ENCODE data around the gene RAB1B. TPM values are rescaled to one million over a fixed set of nuclear protein-coding genes. Genes with fewer than 3 reads are reported as not detected.
A peak's percentile ranks its signal among the peaks of the same experiment; 100 is the strongest.

Gene RAB1B
- total RNA-seq, 1 experiment from 2014 or later, result 98.6 TPM

DNA sequence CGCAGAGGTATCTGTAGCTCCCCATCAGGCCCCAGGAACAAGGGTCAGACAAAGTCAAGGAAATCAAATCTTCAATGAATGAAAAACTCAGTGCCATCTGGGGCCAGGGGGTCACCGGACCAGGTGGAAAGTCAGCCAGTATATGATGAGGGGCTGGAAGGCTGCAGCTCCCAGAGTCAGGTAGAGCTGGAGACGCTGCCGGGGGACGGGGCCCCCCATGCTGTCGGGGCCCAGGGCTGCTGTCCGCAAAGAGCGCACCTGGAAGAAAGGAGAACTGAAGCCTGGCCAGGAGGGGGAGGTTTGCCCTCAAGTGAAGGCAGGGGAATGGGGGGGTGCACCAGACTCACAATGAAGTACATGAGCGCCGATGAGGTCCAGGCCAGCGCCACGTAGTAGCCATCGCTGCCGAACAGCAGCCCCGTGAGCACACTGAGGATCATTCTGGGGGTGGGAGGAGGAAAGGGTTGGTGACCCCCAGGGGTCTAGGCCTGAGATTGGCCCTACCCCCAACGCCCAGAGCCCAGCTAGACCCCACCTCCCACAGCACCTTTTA lies 16.2 kb downstream of the RAB1B start:
- no peak for DNase-seq (ENCODE audit: low spot score)

DNA sequence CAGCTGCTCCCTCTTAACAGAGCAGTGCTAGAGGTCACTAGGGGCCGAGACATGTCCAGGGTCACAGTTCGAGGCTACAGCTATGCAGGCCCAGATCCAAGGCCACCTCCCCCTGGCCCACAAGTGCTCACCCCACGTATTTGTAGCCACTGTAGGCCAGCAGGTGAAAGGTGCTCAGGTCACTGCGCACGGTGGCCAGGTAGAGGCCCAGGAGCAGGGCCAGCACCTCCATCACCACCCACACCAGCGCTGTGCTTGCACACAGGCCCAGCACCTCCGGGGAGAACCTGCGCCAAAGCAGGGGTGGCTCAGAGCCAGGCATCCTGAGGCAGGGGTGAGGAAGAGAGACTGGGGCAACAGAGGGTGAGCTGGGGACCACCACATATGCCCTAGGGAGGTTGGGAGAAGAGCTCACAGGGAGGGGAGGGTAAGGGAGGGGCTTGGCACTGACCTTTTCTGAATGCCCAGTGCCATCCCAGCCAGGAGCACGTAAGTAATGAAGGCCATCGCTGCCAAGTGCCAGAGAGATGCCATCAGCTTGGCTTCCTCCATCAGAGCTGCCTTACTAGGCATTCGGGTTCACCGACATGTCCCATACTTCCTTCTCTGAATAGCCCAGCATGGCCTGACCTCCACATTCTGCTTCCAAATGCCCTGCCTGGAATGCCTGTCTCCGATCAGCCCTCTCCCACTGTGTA lies 17.0 kb downstream of the RAB1B start:
- DNase-seq (ENCODE audit: low spot score), result no peak

DNA sequence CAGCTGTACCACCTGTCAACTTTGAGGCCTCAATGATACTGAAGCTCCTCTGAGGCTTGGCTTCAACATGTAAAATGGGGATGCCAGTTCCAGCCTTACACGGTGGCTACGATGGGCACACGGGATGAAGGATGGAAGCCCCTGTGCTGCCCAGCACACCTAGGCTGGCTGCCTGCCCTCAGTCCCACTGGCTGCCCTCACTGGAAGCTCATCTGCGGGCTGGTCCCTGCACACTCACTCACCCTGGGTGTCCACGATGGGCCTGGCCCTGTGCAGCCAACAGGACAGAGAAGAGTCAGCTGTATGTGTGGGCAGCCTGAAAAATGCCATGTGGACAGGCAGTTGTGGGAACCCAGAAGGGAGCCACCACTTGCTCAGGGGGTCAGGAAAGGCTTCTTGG lies 18.3 kb downstream of the RAB1B start:
- DNase-seq (ENCODE audit: low spot score), result no peak

DNA sequence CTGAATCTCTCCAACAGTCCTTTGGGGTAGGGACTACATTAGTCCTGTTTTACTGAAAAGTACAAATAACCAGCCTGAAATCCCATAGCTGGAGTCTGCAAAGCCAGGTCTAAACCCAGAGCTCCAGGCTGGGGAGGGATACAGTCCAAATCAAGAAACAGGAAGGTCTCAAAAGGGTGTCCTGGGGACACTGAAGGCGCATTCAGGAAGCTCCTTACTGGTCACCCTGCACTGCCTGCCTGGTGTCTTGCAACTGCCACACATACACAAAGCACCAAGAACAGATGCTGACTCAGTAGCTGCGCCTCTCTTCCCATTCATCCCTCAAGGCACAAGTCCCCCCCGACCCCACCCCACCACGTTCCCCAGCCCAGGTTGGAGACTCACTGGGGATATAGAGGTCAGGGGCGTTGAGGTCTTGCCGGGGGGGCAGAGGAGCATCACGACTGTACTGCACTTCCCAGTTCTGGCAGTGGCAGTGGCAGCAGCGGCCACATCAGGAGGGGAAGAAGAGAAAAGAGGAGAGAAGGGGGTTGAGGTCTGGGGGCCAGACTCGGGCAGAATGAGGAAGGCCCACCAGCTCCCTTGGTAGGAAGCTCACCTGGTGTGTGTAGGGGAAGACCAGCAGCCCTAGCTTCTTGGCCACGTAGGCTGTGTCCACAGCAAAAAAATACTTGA lies 18.9 kb downstream of the RAB1B start:
- DNase-seq (ENCODE audit: low spot score), result no peak

DNA sequence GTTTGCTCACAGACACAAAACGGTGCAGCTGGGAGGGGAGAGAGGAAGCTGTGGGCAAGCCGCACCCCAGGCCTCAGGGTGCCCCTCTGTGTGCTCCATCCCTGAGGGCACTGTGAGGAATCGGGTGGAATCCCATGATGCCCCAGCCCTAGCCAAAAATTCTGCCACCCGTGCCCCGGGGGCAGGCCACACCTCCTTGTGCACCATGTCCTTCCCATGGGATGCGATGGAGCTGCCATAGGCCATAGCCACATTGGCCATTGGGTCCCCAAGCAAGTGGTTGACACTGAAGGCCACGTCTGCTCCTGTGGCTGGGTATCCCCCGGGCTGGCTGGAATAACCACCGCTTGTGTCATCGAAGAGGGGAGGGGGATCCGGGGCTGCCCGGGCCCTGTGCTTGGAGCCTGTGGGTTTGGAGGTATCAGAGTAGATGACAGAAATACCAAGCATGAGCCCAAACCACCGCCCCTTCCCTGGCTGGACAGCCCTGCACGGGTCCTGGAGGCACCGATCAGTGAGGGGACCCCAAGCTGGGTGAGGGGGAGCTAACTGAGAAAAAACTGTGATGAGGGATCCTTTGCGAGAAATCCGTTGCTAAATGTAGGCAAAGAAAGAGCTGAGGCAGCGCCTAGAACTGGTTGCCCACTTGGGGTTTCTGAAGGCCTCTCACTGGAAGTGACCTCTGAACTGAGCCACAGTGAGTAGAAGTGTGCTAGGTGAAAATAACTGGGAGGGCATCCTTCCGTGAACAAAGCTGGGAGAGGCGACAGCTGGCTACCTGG lies 19.6 kb downstream of the RAB1B start:
- DNase-seq (ENCODE audit: low spot score), result no peak

DNA sequence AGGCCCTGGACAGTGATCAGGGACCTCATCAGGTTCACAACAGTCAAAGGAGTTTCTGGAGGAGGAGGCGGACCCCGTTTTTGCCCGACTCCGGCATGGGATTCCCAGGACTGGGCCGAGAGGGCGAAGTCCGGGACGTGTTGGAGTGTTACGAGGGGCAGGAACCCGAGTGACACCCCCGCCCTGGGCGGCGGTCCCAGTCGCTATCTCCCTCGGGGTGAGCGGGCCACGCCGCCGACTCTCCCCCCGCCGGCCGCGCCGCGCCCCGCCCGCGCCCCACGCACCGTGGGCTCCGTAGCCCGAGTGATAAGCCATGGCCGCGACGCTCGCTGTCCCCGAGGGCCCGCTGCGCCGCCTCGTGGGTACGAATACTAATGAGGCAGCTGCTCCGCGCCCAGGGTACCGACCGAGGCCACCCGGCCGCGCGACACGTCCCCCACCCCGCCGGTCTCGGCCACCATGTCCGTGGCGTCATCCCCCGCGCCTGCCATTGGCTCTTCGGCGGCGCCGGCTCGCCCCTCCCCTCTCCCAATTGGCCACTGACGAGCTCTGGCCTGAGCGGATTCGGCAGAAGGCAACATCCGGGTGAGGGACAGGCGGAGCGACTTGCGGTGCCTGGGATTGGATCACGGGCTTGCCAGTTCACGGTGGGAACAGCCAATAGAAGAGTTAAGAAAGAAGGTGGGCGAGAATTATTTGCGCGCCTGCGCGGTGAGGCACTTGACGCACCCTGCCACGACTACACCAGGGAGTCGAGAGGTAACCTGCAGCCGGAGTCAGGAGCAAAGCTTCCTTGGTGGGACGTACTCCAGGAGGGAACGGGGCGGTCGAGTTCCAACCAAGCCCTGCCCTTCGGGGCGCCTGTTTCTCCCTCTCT lies 20.5 kb downstream of the RAB1B start, which contains the start of gene YIF1A:
Gene YIF1A, minus strand, starts transcription at position 473 of the 877 bp plus-strand sequence. Its CDS starts 158 bp downstream, at position 315.
- peak; percentile 100 for DNase-seq (ENCODE audit: low spot score)

DNA sequence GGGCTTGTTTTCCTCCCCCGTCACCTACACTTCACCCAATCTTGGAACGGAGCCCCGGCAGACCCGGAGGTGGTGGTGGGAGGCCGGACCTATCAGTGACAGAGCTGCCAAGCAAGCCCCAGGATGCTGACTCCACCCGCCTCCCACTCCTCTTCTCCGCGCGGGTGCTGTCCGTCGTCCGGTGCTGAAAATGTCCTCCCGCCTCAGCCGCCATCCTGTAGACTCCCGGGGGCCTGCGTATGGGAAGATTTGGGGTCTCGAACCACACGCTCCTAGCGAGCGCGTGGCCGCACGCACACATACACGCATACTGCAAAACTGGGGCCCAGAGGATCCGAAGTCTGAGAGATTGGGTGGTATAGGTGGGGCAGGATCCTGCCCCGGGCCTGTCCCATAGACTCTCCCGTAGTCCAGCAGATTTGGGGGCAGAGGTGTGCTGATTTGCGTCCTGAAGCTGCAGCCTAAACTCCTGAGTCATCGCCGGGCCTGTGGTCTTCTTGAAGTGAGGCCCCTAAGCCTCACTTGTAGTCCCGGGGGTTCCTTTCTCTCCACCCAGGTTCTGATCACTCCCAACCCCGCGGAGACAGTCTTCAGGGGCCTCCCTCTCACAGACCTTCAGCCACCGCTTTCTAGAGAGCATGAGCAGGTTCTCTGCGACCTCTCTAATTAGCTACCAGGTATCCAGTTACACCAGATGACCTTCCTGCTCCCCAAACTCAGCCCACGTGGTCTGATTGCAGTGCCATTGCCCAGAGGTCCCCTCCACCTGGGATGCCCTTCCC lies 21.3 kb downstream of the RAB1B start:
- DNase-seq (ENCODE audit: low spot score), result no peak

DNA sequence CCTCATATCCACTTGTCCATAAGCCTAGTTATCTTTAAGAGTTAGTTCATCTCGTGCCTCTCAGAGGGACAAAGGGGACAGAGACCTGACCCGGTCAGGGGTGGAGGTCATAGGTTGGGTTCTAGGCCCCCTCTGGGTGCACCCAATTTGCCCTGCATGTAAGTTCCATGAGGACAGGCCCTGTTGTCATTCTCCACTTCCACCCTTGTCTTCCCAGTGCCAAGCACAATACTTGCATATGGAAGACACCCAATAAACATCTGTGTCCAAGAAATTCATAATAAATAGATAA lies 21.8 kb downstream of the RAB1B start:
- DNase-seq (ENCODE audit: low spot score), result no peak

DNA sequence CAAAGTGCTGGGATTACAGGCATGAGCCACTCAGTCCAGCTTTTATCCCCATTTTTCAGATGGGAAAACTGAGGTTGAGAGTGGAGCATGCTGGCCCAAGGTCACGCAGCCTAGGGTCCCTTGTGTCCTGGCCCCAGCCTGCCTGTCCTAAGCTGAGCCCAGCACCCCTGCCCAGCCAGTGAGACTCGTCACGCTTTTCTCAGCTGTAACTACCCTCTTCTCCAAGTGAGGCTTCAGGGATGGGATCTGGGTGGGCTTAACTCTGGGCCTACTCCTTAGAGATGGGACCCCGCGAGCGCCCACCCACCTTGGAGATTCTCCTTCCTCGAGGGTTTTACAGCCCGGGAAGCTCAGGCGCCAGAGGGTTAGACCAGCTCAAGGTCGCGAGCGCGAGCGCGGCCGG lies 22.9 kb downstream of the RAB1B start:
- no peak for DNase-seq (ENCODE audit: low spot score)

DNA sequence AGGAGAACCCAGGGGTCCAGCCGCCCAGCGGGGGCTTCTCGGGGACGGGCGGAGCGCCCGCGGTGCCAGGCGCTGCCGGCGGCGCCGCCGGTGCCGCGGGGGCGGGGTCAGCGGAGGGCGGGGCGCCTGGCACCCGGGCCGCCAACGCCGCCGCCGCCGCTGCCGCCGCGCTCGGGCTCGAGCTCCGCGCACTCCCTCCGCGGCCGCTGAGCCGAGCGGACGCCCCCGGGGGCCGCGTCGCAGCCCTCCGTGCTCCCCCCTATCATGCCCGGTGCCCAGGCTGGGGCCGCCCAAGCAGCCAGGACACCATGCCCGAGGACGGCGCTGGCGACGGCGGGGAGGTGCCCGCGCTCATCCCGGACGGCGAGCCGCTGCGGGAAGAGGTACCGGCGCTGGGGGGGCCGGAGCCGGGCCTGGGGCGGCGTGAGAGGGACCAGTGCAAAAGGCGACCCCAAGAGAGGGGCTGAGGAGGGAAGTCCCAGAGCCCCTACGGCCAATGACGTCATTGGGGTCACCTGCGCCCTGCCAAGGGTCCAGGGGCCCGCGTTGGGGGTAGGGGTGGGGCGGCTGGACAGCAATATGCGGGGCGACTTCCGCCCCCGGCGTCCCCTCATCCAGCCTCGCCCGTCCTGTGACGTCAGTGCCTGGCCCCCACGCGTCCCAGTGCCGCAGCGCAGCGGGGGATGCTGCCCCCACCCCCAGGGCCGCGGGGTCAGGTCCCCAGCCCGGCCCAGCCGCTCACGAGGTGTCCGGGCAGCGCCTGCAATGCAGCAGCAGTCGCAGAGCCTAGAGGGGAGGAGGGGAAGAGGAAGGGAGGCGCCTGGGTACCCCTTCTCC lies 23.5 kb downstream of the RAB1B start, which contains the start of gene TMEM151A:
Gene TMEM151A, plus strand, starts transcription at position 189 of the 837 bp plus-strand sequence. Its CDS starts 120 bp downstream, at position 309.
- no peak for DNase-seq (ENCODE audit: low spot score)

DNA sequence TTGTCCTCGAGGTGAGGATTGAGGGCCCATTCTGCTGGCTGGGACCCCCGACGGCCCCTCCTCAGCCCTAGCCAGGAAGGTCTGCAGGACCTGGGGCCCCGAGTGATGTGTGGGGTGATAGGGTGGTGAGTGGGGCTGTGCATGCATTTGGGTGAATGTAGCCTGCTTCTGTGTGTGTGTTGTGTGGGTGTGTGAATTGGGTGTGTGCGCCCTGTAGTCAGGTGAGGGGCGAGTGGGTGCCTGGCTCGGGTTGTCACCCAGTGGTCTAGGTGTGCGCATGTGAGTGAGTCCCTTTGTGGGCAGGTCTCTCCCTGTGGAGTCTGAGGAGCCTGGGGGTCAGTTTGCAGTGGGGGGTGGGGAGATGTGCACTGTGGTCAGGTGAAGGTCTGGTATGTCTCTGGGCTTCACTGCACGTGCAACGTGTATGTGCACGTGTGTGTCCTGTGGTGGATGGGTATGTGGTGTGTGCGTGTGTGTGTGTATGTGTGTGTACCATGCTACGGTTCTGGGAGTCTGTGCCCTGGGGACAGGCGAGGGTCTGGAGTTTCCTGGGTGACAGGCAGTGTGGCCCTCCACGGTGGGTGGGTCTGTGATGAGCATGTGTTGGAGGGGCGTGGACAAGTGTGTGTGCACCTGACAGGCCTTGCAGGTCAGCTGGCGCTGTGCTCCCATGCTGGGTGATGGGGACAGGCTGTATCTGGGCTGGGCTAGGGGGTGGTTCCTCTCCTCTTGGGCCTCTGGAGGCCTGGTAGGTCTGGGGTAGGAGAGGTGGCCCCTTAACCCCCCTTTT lies 24.3 kb downstream of the RAB1B start:
- DNase-seq (ENCODE audit: low spot score), result no peak

DNA sequence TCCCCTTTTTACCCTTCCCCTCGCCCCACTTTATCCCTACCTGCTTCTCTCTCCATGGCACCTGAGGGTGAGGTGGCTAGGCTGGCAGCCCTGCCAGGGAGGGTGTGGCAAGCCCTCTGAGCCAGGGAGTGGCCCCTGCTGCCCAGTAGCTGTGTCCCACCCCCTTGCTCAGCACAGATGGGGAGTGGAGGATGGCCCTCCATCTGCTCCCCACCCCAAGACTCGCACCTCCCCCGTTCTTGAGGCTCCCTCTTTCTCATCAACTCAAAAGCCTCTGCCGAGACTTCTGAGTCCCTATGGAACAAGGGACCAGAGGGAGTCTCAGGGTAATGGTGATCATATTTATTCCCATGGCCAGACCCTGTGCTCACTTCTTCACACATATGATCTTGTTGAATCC lies 24.9 kb downstream of the RAB1B start:
- DNase-seq (ENCODE audit: low spot score), result no peak

DNA sequence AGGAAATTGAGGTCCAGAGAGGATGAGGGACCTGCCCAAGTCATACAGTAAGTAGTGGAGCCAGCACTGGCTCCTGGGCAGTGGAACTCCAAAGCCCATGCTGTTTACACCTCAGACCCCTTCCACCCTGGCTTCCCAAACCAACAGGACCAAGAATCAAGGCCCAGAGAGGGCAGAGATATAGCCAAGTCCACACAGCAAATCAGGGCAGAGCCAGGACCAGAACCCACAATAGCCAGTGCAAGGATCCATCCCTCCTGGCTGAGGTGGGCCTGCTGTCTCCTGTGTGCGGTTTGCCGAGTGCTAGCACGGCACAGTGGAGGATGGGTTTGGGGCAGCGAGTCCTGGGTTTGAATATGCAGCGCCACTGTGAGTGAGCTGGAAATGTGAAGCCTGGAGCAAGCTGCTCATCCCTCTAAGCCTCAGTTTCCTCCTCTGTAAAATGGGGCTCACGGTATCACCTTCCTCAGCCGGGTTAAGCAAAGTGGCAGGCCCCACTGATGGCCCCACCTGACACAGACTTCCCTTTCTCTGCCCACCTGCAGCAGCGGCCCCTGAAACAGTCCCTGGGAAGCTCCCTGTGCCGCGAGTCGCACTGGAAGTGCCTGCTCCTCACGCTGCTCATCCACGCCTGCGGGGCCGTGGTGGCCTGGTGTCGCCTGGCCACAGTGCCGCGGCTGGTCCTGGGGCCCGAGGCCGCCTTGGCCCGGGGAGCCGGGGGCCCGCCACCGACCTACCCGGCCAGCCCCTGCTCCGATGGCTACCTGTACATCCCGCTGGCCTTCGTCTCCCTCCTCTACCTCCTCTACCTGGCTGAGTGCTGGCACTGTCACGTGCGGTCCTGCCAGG lies 25.6 kb downstream of the RAB1B start:
- DNase-seq (ENCODE audit: low spot score), result no peak

DNA sequence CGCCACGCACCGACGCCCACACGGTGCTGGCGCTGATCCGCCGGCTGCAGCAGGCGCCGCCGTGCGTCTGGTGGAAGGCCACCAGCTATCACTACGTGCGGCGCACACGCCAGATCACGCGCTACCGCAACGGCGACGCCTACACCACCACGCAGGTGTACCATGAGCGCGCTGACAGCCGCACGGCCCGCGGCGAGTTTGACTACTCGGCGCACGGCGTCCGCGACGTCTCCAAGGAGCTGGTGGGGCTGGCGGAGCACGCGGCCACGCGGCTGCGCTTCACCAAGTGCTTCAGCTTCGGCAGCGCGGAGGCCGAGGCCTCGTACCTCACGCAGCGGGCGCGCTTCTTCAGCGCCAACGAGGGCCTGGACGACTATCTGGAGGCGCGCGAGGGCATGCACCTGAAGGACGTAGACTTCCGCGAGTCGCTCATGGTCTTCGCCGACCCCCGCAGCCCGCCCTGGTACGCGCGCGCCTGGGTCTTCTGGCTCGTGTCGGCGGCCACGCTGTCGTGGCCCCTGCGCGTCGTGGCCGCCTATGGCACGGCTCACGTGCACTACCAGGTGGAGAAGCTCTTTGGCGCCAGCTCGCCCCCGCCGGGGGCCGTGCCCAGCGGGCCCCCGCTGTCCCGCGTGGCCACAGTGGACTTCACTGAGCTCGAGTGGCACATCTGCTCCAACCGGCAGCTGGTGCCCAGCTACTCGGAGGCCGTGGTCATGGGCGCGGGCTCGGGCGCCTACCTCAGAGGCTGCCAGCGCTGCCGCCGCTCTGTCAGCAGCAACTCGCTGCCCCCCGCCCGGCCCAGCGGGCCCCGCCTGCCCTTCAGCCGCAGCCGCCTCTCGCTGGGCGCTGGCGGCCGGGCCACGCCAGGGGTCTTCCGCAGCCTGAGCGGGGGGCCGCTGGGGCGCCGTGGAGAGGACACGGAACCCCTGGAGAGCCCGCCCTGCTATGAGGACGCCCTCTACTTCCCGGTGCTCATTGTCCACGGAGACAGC lies 26.5 kb downstream of the RAB1B start:
- DNase-seq (ENCODE audit: low spot score), result no peak

DNA sequence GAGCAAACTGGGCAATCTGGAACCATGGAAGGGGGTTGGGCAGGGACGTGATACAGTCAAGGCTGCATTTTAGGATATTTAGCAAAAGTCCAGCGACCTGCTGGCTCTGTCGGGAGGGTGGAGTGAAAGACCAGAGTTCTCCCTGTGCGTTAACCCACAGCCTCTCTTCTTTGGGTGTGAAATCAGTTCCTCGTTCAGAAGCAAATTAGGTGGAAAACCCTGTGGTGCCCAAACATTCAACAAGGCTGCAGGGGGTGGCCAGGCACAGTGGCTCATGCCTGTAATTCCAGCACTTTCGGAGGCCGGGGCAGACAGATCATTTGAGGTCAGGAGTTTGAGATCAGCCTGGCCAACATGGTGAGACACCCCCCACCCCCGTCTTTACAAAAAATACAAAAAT lies 29.2 kb downstream of the RAB1B start:
- no peak for DNase-seq (ENCODE audit: low spot score)

DNA sequence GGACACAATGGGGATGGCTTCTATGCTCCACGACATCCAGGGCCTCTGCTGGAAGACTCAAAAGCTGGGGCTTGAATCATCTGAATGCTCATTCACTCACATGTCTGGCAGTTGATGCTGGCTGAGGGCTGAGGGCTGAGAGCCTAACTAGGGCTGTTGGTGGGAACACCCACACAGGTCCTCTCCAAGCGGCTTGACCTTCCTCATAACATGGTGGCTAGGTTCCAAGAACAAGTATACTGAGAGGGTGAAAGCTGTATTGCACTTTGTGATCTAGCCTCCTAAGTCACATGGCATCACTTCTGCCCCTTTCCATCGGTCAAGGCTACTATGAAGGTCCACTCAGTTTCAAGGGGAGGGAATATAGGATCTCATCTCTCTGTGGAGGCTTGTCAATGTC lies 30.7 kb downstream of the RAB1B start:
- no peak for DNase-seq (ENCODE audit: low spot score)

DNA sequence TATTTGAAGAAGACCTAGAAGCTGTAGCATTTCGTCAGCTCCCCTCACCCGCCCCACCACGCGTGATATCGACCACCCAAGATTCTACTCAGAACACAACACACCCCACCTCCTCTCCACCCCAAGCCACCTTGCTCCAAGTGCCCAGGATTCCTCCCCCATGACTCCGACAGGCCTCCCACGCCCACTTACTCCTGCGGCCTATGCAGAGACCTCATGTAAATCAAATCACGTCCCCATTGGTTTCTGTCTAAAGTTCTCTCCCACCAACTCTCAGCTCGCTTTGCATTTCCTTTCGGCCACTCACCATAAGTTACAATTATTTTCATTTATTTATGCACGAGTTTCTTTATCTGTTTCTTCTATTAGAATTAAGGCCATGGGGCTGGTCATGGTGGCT lies 34.2 kb downstream of the RAB1B start:
- DNase-seq (ENCODE audit: low spot score), result no peak

All from H4 (cell line).